H9 (cell line): ENCODE data around the gene ANKRD11. TPM values are rescaled to one million over a fixed set of nuclear protein-coding genes. Genes with fewer than 3 reads are reported as not detected.

ENCODE experiments used
- DNase-seq: peaks from one replicate; pipeline ENCODE4 v3.0.0-alpha.2; 2017
- H2AFZ ChIP-seq: one replicate; pipeline ENCODE4 v1.6.1; 2013; ENCODE audit warnings: mild to moderate bottlenecking, low read length, control low read depth, moderate library complexity
- H2AK5ac ChIP-seq: 2 replicates; pipeline ENCODE4 v1.6.1; 2013; ENCODE audit warnings: low read length, control low read depth, mixed read lengths; ENCODE audit not compliant: insufficient read length
- H2BK120ac ChIP-seq: one replicate; pipeline ENCODE4 v1.6.1; 2013; ENCODE audit warnings: low read depth, mild to moderate bottlenecking, low read length, control low read depth, inconsistent platforms; ENCODE audit not compliant: poor library complexity, severe bottlenecking
- H2BK12ac ChIP-seq: 2 replicates; pipeline ENCODE4 v1.6.1; 2013; ENCODE audit warnings: low read length, control low read depth, mixed read lengths, low read depth; ENCODE audit not compliant: insufficient read length
- H2BK15ac ChIP-seq: 2 replicates; pipeline ENCODE4 v1.6.1; 2013; ENCODE audit warnings: low read depth, low read length, control low read depth
- H2BK20ac ChIP-seq: one replicate; pipeline ENCODE4 v1.6.1; 2013; ENCODE audit warnings: low read depth, mild to moderate bottlenecking, low read length, control low read depth, inconsistent platforms; ENCODE audit not compliant: poor library complexity, severe bottlenecking
- H2BK5ac ChIP-seq: 2 replicates; pipeline ENCODE4 v1.6.1; 2013; ENCODE audit warnings: low read length, control low read depth, mixed read lengths; ENCODE audit not compliant: insufficient read length
- H3K14ac ChIP-seq: 2 replicates; pipeline ENCODE4 v1.6.1; 2013; ENCODE audit warnings: low read length, control low read depth; ENCODE audit not compliant: insufficient read depth
- H3K18ac ChIP-seq: 2 replicates; pipeline ENCODE4 v1.6.1; 2013; ENCODE audit warnings: low read depth, mild to moderate bottlenecking, mixed read lengths, low read length, control low read depth; ENCODE audit not compliant: insufficient read length
- H3K23ac ChIP-seq: 2 replicates; pipeline ENCODE4 v1.6.1; 2013; ENCODE audit warnings: low read length, control low read depth, mixed read lengths, low read depth; ENCODE audit not compliant: insufficient read length
- H3K23me2 ChIP-seq: 2 replicates; pipeline ENCODE4 v1.6.1; 2013; ENCODE audit warnings: low read depth, mild to moderate bottlenecking, mixed read lengths, low read length, control low read depth; ENCODE audit not compliant: insufficient read length, poor library complexity, severe bottlenecking
- H3K27ac ChIP-seq: 2 replicates; pipeline ENCODE4 v1.5.1; 2013; ENCODE audit warnings: low read length, control low read depth, mixed read lengths, low read depth; ENCODE audit not compliant: insufficient read length
- H3K27me3 ChIP-seq: 2 replicates; pipeline ENCODE4 v1.6.1; 2013; ENCODE audit warnings: low read length, control low read depth, inconsistent platforms; ENCODE audit not compliant: insufficient read depth
- H3K4ac ChIP-seq: 2 replicates; pipeline ENCODE4 v1.6.1; 2013; ENCODE audit warnings: low read depth, mild to moderate bottlenecking, control low read depth, inconsistent platforms, low read length, moderate library complexity
- H3K4me1 ChIP-seq: 2 replicates; pipeline ENCODE4 v1.6.1; 2013; ENCODE audit warnings: low read length, control low read depth, inconsistent platforms; ENCODE audit not compliant: insufficient read depth
- H3K4me2 ChIP-seq: 2 replicates; pipeline ENCODE4 v1.6.1; 2013; ENCODE audit warnings: low read length, control low read depth, mixed read lengths; ENCODE audit not compliant: insufficient read length, insufficient read depth
- H3K56ac ChIP-seq: 2 replicates; pipeline ENCODE4 v1.6.1; 2013; ENCODE audit warnings: low read depth, mild to moderate bottlenecking, mixed read lengths, low read length, control low read depth; ENCODE audit not compliant: insufficient read length
- H3K79me1 ChIP-seq: 2 replicates; pipeline ENCODE4 v1.6.1; 2013; ENCODE audit warnings: low read depth, mild to moderate bottlenecking, moderate library complexity, low read length, control low read depth, inconsistent platforms; ENCODE audit not compliant: insufficient read depth, poor library complexity, severe bottlenecking
- H3K79me2 ChIP-seq: 2 replicates; pipeline ENCODE4 v1.6.1; 2013; ENCODE audit warnings: low read length, control low read depth, inconsistent platforms; ENCODE audit not compliant: insufficient read depth
- H3K9ac ChIP-seq: 2 replicates; pipeline ENCODE4 v1.6.1; 2013; ENCODE audit warnings: low read length, control low read depth, mixed read lengths; ENCODE audit not compliant: insufficient read length; ENCODE audit errors: extremely low read depth
- H3K9me3 ChIP-seq: one replicate; pipeline ENCODE4 v1.6.1; 2013; ENCODE audit warnings: low read depth, low read length, inconsistent platforms; ENCODE audit not compliant: control insufficient read depth
- H3T11ph ChIP-seq: one replicate; pipeline ENCODE4 v1.6.1; 2013; ENCODE audit warnings: mild to moderate bottlenecking, low read length, control low read depth, inconsistent platforms
- H4K20me1 ChIP-seq: one replicate; pipeline ENCODE4 v1.6.1; 2013; ENCODE audit not compliant: control insufficient read depth, insufficient read length, insufficient read depth
- H4K5ac ChIP-seq: 2 replicates; pipeline ENCODE4 v1.6.1; 2013; ENCODE audit warnings: low read depth, mild to moderate bottlenecking, mixed read lengths, low read length, control low read depth; ENCODE audit not compliant: insufficient read length
- H4K8ac ChIP-seq: replicated peaks from 2 replicates; pipeline ENCODE4 v1.6.1; 2013; ENCODE audit warnings: low read length, control low read depth, mixed read lengths, low read depth; ENCODE audit not compliant: insufficient read length
- H4K91ac ChIP-seq: 2 replicates; pipeline ENCODE4 v1.6.1; 2013; ENCODE audit warnings: low read depth, mild to moderate bottlenecking, moderate library complexity, mixed read lengths, low read length, control low read depth; ENCODE audit not compliant: insufficient read length
- H3K27ac Mint-ChIP-seq, 3 experiments: 2 replicates in 2 of 3; 3 replicates in 1 of 3; pipeline ENCODE4 v1.8.0; 2020 to 2021; ENCODE audit warnings: mixed read lengths in 3 of 3, mild to moderate bottlenecking in 1 of 3, moderate library complexity in 1 of 3
- H3K27me3 Mint-ChIP-seq: 2 replicates; pipeline ENCODE4 v1.8.0; 2021; ENCODE audit warnings: low read depth, mild to moderate bottlenecking, moderate library complexity, mixed read lengths
- H3K36me3 Mint-ChIP-seq, 3 experiments: 2 replicates in 2 of 3; 3 replicates in 1 of 3; pipeline ENCODE4 v1.8.0; 2020 to 2021; ENCODE audit warnings: low read depth in 3 of 3, mixed read lengths in 3 of 3; ENCODE audit not compliant: insufficient read depth in 1 of 3
- H3K4me1 Mint-ChIP-seq, 2 experiments: 2 replicates each; pipeline ENCODE4 v1.8.0; 2020; ENCODE audit warnings: mixed read lengths in 2 of 2
- H3K4me3 Mint-ChIP-seq, 2 experiments: 2 replicates in 1 of 2; 3 replicates in 1 of 2; pipeline ENCODE4 v1.8.0; 2020 to 2021; ENCODE audit warnings: mild to moderate bottlenecking in 2 of 2, mixed read lengths in 2 of 2, moderate library complexity in 1 of 2
- H3K9me3 Mint-ChIP-seq, 2 experiments: 2 replicates in 1 of 2; 3 replicates in 1 of 2; pipeline ENCODE4 v1.8.0; 2020; ENCODE audit warnings: mild to moderate bottlenecking in 2 of 2, mixed read lengths in 2 of 2, moderate library complexity in 1 of 2
- WGBS: extraction: QIAGEN DNeasy Blood & Tissue Kit; methylation state at CpG from one replicate; pipeline ENCODE4 v1.1.7; 2013; ENCODE audit warnings: missing lambda C conversion rate, low lambda C conversion rate, mixed read lengths; ENCODE audit not compliant: insufficient read length; ENCODE audit errors: extremely low coverage; 5-methylcytosine and 5-hydroxymethylcytosine counted together
- total RNA-seq: library from RNA; stranded (reverse); gene quantifications from 2 replicates; pipeline ENCODE4 v1.2.1, GENCODE V29; 2021
- TF ChIP-seq, protein P1 (sequence below): fragments of 200-600 bp; sonication (generic); conservative IDR thresholded peaks from 3 replicates; pipeline ENCODE4 v1.8.0; 2021; ENCODE audit warnings: antibody characterized with exemption, mild to moderate bottlenecking

Gene ANKRD11
- total RNA-seq, 1 experiment from 2014 or later: 181 TPM

DNA sequence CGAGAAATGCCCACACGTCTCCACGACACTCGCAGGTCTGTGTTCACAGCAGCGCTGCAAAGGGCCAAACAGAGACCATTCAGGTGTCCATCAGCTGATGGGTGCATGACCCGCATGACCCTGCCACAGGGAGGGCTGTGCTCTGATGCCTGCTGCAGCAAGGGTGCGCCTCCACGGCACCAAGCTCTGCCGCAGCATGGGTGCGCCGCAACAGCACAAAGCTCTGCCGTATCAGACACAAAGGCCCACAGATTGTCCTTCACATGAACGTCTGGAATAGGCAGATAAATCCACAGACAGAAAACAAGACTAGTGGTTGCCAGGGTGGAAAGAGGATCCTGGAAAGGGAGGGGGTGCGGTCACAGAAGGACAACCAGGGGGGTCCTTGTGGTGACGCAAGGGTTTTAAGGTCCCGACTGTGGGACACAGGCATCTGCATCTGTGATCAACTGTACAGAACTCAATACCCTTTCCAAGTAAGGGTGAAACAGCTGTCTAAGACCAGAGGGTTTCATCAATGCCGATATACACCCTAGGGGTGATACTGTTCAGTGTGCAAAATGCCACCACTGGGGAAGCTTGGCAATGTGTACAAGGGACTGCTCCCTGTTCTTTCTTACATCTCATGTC lies 121.0 kb downstream of the ANKRD11 start:
- TF ChIP-seq, protein P1, sequence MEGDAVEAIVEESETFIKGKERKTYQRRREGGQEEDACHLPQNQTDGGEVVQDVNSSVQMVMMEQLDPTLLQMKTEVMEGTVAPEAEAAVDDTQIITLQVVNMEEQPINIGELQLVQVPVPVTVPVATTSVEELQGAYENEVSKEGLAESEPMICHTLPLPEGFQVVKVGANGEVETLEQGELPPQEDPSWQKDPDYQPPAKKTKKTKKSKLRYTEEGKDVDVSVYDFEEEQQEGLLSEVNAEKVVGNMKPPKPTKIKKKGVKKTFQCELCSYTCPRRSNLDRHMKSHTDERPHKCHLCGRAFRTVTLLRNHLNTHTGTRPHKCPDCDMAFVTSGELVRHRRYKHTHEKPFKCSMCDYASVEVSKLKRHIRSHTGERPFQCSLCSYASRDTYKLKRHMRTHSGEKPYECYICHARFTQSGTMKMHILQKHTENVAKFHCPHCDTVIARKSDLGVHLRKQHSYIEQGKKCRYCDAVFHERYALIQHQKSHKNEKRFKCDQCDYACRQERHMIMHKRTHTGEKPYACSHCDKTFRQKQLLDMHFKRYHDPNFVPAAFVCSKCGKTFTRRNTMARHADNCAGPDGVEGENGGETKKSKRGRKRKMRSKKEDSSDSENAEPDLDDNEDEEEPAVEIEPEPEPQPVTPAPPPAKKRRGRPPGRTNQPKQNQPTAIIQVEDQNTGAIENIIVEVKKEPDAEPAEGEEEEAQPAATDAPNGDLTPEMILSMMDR: no peak
- Mint-ChIP-seq H3K36me3 (peaks cover 4 to 8% (median 5%) of the 10 kb centered on the region in 3 experiments; a peak in 4 of 7 replicates), H3K9me3 (no peaks in the 10 kb centered on the region), H3K27ac (0 out of 7 replicates have a peak overlapping the region, but pooled peaks of 2 of the 3 experiments have one; percentile 1 to 10), H3K4me1 (peaks cover 58 to 65% of the 10 kb centered on the region in 2 experiments), H3K27me3 (no peaks in the 10 kb centered on the region), H3K4me3 (no peak overlapping the region)
- Histone ChIP-seq H2BK5ac (no peak overlapping the region), H3K4ac (no peak overlapping the region), H3K23me2 (no peaks in the 10 kb centered on the region), H3K18ac (no peak overlapping the region), H3K79me2 (peaks cover 93% of the 10 kb centered on the region; the same call in 1 of the 2 replicates), H2BK20ac (no peak overlapping the region), H2AK5ac (no peak overlapping the region), H2BK15ac (no peak overlapping the region), H4K20me1 (peaks cover 4% of the 10 kb centered on the region), H3K27me3 (no peaks in the 10 kb centered on the region), H3K9ac (no peak overlapping the region), H4K5ac (no peak overlapping the region), H3K4me2 (no peak overlapping the region), H3K4me1 (no peaks in the 10 kb centered on the region), H3K56ac (no peak overlapping the region), H3K27ac (no peak overlapping the region), H2AFZ (no peak overlapping the region), H3K79me1 (peaks cover 10% of the 10 kb centered on the region), H2BK12ac (no peak overlapping the region), H3K23ac (no peak overlapping the region), H3T11ph (no peak overlapping the region), H2BK120ac (no peak overlapping the region), H3K9me3 (no peaks in the 10 kb centered on the region), H4K8ac (no peak overlapping the region), H4K91ac (no peak overlapping the region), H3K14ac (peak overlapping the region; percentile 14; the same call in 1 of the 2 replicates)
- no peak for DNase-seq
- WGBS: no CpG with 5 or more reads among the region's 17 CpGs
